ENCODE data around the gene LRRIQ4. TPM values are rescaled to one million over a fixed set of nuclear protein-coding genes. Genes with fewer than 3 reads are reported as not detected.

Gene LRRIQ4
- total RNA-seq, 1 donor from 2014 or later: not detected

GRCh38 chr3:169813278-169813677 lies 608 bp downstream of the LRRIQ4 start:
- intact Hi-C loops (cut with micrococcal nuclease): no loop called here
- DNase-seq: no peak
- Histone ChIP-seq H3K4me1 (peaks cover 35% of the 10 kb centered on the region), H3K27me3 (ENCODE audit: low read depth) (peaks cover 6% of the 10 kb centered on the region), H3K36me3 (no peaks in the 10 kb centered on the region), H3K27ac (replicated peaks) (no peak overlapping the region), H3K9me3 (replicated peaks) (peaks cover 14% of the 10 kb centered on the region), H3K4me3 (peak overlapping the region; percentile 79)
- TF ChIP-seq, protein P1, sequence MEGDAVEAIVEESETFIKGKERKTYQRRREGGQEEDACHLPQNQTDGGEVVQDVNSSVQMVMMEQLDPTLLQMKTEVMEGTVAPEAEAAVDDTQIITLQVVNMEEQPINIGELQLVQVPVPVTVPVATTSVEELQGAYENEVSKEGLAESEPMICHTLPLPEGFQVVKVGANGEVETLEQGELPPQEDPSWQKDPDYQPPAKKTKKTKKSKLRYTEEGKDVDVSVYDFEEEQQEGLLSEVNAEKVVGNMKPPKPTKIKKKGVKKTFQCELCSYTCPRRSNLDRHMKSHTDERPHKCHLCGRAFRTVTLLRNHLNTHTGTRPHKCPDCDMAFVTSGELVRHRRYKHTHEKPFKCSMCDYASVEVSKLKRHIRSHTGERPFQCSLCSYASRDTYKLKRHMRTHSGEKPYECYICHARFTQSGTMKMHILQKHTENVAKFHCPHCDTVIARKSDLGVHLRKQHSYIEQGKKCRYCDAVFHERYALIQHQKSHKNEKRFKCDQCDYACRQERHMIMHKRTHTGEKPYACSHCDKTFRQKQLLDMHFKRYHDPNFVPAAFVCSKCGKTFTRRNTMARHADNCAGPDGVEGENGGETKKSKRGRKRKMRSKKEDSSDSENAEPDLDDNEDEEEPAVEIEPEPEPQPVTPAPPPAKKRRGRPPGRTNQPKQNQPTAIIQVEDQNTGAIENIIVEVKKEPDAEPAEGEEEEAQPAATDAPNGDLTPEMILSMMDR (IDR thresholded peaks at IDR 0.05; ENCODE audit: borderline replicate concordance): no peak

- Histone ChIP-seq H3K36me3 (no peaks in the 10 kb centered on the region), H3K9me3 (replicated peaks) (peaks cover 14% of the 10 kb centered on the region), H3K27ac (replicated peaks) (no peak overlapping the region), H3K27me3 (ENCODE audit: low read depth) (peaks cover 8% of the 10 kb centered on the region), H3K4me3 (peak overlapping the region; percentile 79), H3K4me1 (peaks cover 35% of the 10 kb centered on the region)
- DNase-seq: no peak
- TF ChIP-seq, protein P1 (IDR thresholded peaks at IDR 0.05; ENCODE audit: borderline replicate concordance): peak; percentile 38
- intact Hi-C loops (cut with micrococcal nuclease): no loop called here
These were observed 1.3 kb downstream of the LRRIQ4 start for GRCh38 chr3:169813757-169814517.

DNA sequence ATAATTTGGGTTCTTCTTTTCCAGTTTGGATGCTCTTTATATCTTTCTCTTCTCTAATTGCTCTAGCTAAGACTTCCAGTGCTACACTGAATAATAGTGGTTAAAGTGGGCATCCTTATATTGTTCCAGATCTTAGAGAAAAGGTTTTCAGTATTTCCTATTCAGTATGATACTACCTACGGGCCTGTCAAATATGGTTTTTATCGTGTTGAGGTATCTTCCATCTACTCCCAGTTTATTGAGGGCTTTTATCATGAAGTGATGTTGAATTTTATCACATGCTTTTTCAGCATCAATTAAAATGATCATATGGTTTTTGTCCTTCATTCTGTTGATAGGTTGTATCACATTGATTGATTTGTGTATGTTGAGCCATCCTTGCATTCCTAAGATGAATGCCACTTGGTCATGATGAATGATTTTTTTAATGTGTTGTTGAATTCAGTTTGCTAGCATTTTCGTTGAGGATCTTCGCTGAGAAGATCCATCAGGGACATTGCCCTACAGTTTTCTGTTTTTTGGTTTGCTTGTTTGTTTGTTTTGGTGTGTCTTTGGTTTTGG lies 3.0 kb downstream of the LRRIQ4 start:
- intact Hi-C loops (cut with micrococcal nuclease): no loop called here
- no peak for DNase-seq
- no peak overlapping the region for H3K27ac ChIP-seq (replicated peaks)
- H3K4me3 ChIP-seq: no peak overlapping the region
- H3K27me3 ChIP-seq (ENCODE audit: low read depth): peaks cover 11% of the 10 kb centered on the region
- no peaks in the 10 kb centered on the region for H3K36me3 ChIP-seq
- TF ChIP-seq, protein P1 (IDR thresholded peaks at IDR 0.05; ENCODE audit: borderline replicate concordance): no peak
- peaks cover 35% of the 10 kb centered on the region for H3K4me1 ChIP-seq
- H3K9me3 ChIP-seq (replicated peaks): peaks cover 14% of the 10 kb centered on the region

- Histone ChIP-seq H3K27me3 (ENCODE audit: low read depth) (peaks cover 27% of the 10 kb centered on the region), H3K36me3 (no peaks in the 10 kb centered on the region), H3K4me1 (peaks cover 9% of the 10 kb centered on the region), H3K9me3 (replicated peaks) (peaks cover 14% of the 10 kb centered on the region), H3K27ac (replicated peaks) (no peak overlapping the region), H3K4me3 (no peak overlapping the region)
- TF ChIP-seq, protein P1 (IDR thresholded peaks at IDR 0.05; ENCODE audit: borderline replicate concordance): no peak
- intact Hi-C loops (cut with micrococcal nuclease): no loop called here
- DNase-seq: no peak
These were observed 5.6 kb downstream of the LRRIQ4 start for GRCh38 chr3:169818316-169818715.

GRCh38 chr3:169822091-169822490 lies 9.4 kb downstream of the LRRIQ4 start:
- Histone ChIP-seq H3K9me3 (replicated peaks) (no peaks in the 10 kb centered on the region), H3K4me1 (no peaks in the 10 kb centered on the region), H3K36me3 (no peaks in the 10 kb centered on the region), H3K4me3 (no peak overlapping the region), H3K27me3 (ENCODE audit: low read depth) (peaks cover 30% of the 10 kb centered on the region), H3K27ac (replicated peaks) (no peak overlapping the region)
- intact Hi-C loops (cut with micrococcal nuclease): no loop called here
- TF ChIP-seq, protein P1 (IDR thresholded peaks at IDR 0.05; ENCODE audit: borderline replicate concordance): no peak
- DNase-seq: no peak
